Epithelial cell of esophagus (primary cell): ENCODE results near the gene BEGAIN.

Experiments
- DNase-seq: peaks from one replicate; pipeline ENCODE4 v3.0.0; 2010; ENCODE audit warnings: low read depth
- H3K4me3 ChIP-seq: 2 replicates; pipeline ENCODE4 v1.5.1; 2011; ENCODE audit warnings: mild to moderate bottlenecking, low read length, control low read depth
- CTCF ChIP-seq: IDR thresholded peaks from 2 replicates; pipeline ENCODE4 v1.5.1; 2011; ENCODE audit warnings: low read depth, mild to moderate bottlenecking, low read length, control low read depth, inconsistent platforms; ENCODE audit not compliant: insufficient read depth; ENCODE audit errors: missing control alignments

The BEGAIN gene

GRCh38 chr14:100548939-100549338, 38.3 kb downstream of the BEGAIN start:
- TF ChIP-seq CTCF: no peak
- DNase-seq: no peak
- no peak overlapping the region for H3K4me3 ChIP-seq

GRCh38 chr14:100548295-100548655, 38.9 kb downstream of the BEGAIN start:
- no peak for DNase-seq
- no peak overlapping the region for H3K4me3 ChIP-seq
- no peak for TF ChIP-seq CTCF

- TF ChIP-seq CTCF: no peak
- no peak overlapping the region for H3K4me3 ChIP-seq
- DNase-seq: no peak
Observed at GRCh38 chr14:100547633-100548294, 39.5 kb downstream of the BEGAIN start.

GRCh38 chr14:100546051-100546443, 41.2 kb downstream of the BEGAIN start:
- DNase-seq: no peak
- TF ChIP-seq CTCF: no peak
- no peak overlapping the region for H3K4me3 ChIP-seq

GRCh38 chr14:100545359-100545758, 41.9 kb downstream of the BEGAIN start:
- TF ChIP-seq CTCF: no peak
- DNase-seq: no peak

GRCh38 chr14:100544506-100545141, 42.6 kb downstream of the BEGAIN start:
- H3K4me3 ChIP-seq: no peak overlapping the region
- DNase-seq: no peak
- no peak for TF ChIP-seq CTCF

More at GRCh38 chr14:100545359-100545758, 41.9 kb downstream of the BEGAIN start:
- H3K4me3 ChIP-seq: no peak overlapping the region
